DOHH2 (cell line): ENCODE results near the gene FAT4.

Source experiments
- H3F3A ChIP-seq: fragments of 200-600 bp; sonication (generic), shearing (Covaris generic); 2 replicates; pipeline ENCODE4 v1.6.0; 2016; ENCODE audit warnings: antibody characterized with exemption, mild to moderate bottlenecking; ENCODE audit not compliant: control insufficient read depth, insufficient read depth
- H3K27ac ChIP-seq: fragments of 200-600 bp; sonication (generic); 2 replicates; pipeline ENCODE4 v1.5.1; 2014; ENCODE audit warnings: low read depth, mild to moderate bottlenecking, low read length, moderate library complexity
- H3K27me3 ChIP-seq: fragments of 200-600 bp; sonication (generic); 2 replicates; pipeline ENCODE4 v1.6.1; 2014; ENCODE audit warnings: mild to moderate bottlenecking, low read length, mixed read lengths; ENCODE audit not compliant: control insufficient read depth
- H3K36me3 ChIP-seq: fragments of 200-600 bp; sonication (generic); 2 replicates; pipeline ENCODE4 v1.6.1; 2014; ENCODE audit warnings: mild to moderate bottlenecking, low read length, moderate library complexity, mixed read lengths; ENCODE audit not compliant: control insufficient read depth
- H3K4me1 ChIP-seq: fragments of 200-600 bp; sonication (generic); 2 replicates; pipeline ENCODE4 v1.6.1; 2014; ENCODE audit warnings: mild to moderate bottlenecking, low read length, mixed read lengths; ENCODE audit not compliant: control insufficient read depth
- H3K4me2 ChIP-seq: fragments of 200-600 bp; sonication (generic); 2 replicates; pipeline ENCODE4 v1.6.0; 2014; ENCODE audit warnings: mild to moderate bottlenecking, low read length, moderate library complexity
- H3K4me3 ChIP-seq: fragments of 200-600 bp; sonication (generic); 2 replicates; pipeline ENCODE4 v1.5.1; 2014; ENCODE audit warnings: mild to moderate bottlenecking, low read length, mixed read lengths
- H3K79me2 ChIP-seq: fragments of 200-600 bp; sonication (generic); 2 replicates; pipeline ENCODE4 v1.6.1; 2014; ENCODE audit warnings: mild to moderate bottlenecking, low read length, mixed read lengths; ENCODE audit not compliant: control insufficient read depth
- H3K9me2 ChIP-seq: fragments of 200-600 bp; sonication (generic); replicated peaks from 2 replicates; pipeline ENCODE4 v1.6.1; 2014; ENCODE audit warnings: mild to moderate bottlenecking, low read length, mixed read lengths; ENCODE audit not compliant: control insufficient read depth
- H3K9me3 ChIP-seq: fragments of 200-600 bp; sonication (generic); 2 replicates; pipeline ENCODE4 v1.6.1; 2014; ENCODE audit warnings: antibody characterized with exemption, low read length, mixed read lengths; ENCODE audit not compliant: control insufficient read depth, insufficient read depth
- H4K20me1 ChIP-seq: fragments of 200-600 bp; sonication (generic); 2 replicates; pipeline ENCODE4 v1.6.0; 2014; ENCODE audit warnings: low read depth, mild to moderate bottlenecking, antibody characterized with exemption, low read length, moderate library complexity; ENCODE audit not compliant: control insufficient read depth, insufficient read depth
- EZH2phosphoT487 ChIP-seq: fragments of 200-600 bp; sonication (generic); IDR thresholded peaks from 2 replicates; pipeline ENCODE4 v1.6.1; 2017; ENCODE audit warnings: borderline replicate concordance, mild to moderate bottlenecking, antibody characterized with exemption, low read length, moderate library complexity, mixed read lengths
- TF ChIP-seq, protein P1 (sequence below): fragments of 200-600 bp; sonication (generic); IDR thresholded peaks from one replicate; pipeline ENCODE4 v1.5.1; 2014; ENCODE audit warnings: antibody characterized with exemption, mild to moderate bottlenecking, low read depth, low read length; ENCODE audit not compliant: poor library complexity, severe bottlenecking

The FAT4 gene

DNA sequence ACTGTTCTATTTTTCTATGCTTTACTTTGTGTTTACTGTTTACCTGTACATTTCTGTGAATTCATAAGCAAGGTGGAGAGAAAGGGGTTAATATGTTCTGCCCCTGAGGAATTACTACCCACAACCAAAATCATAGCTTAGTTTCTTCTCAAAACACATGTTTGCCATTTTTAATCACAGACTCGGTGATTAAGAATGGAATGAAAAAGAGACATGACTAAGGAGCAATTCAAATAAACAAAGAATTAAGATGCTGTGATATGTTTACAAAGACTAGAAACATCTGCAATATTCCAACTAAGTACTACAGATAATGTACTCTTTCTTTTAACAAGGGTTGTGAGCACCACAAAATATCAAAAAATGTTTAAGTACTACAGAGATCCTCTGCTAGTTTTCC, 11.7 kb upstream of the FAT4 start:
- Histone ChIP-seq H3K36me3 (no peaks in the 10 kb centered on the region), H3K4me2 (no peak overlapping the region), H3F3A (no peaks in the 10 kb centered on the region), H3K9me2 (no peaks in the 10 kb centered on the region), H3K4me3 (no peak overlapping the region), H4K20me1 (no peaks in the 10 kb centered on the region), H3K4me1 (no peaks in the 10 kb centered on the region), H3K79me2 (no peaks in the 10 kb centered on the region), H3K27ac (no peak overlapping the region), H3K27me3 (no peaks in the 10 kb centered on the region), H3K9me3 (no peaks in the 10 kb centered on the region)
- no peak for TF ChIP-seq EZH2phosphoT487
- TF ChIP-seq, protein P1, sequence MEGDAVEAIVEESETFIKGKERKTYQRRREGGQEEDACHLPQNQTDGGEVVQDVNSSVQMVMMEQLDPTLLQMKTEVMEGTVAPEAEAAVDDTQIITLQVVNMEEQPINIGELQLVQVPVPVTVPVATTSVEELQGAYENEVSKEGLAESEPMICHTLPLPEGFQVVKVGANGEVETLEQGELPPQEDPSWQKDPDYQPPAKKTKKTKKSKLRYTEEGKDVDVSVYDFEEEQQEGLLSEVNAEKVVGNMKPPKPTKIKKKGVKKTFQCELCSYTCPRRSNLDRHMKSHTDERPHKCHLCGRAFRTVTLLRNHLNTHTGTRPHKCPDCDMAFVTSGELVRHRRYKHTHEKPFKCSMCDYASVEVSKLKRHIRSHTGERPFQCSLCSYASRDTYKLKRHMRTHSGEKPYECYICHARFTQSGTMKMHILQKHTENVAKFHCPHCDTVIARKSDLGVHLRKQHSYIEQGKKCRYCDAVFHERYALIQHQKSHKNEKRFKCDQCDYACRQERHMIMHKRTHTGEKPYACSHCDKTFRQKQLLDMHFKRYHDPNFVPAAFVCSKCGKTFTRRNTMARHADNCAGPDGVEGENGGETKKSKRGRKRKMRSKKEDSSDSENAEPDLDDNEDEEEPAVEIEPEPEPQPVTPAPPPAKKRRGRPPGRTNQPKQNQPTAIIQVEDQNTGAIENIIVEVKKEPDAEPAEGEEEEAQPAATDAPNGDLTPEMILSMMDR: no peak

DNA sequence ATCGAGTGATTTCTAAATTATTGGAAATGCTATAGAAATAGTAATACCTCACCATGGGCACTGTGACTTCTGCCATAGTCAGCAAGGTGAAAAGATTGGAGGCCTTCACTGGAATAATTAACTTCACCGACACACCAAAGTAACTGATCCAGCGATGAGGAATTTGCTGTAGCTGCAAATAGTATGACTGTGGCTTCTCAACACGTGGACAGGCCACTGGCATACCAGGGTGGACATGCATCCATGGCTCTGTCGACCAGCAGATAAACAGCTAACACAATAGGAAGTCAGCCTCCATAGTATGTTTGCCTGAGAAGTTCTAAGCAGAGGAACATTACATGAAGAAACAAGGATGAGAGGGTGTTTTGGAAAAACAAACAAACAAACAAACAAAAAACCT, 10.9 kb upstream of the FAT4 start:
- H3K4me1 ChIP-seq: no peaks in the 10 kb centered on the region
- H3K9me3 ChIP-seq: no peaks in the 10 kb centered on the region
- H3F3A ChIP-seq: no peaks in the 10 kb centered on the region
- no peaks in the 10 kb centered on the region for H3K9me2 ChIP-seq
- H3K4me3 ChIP-seq: no peak overlapping the region
- H3K4me2 ChIP-seq: no peak overlapping the region
- no peaks in the 10 kb centered on the region for H3K79me2 ChIP-seq
- H3K27ac ChIP-seq: no peak overlapping the region
- TF ChIP-seq EZH2phosphoT487: no peak
- TF ChIP-seq, protein P1: no peak
- no peaks in the 10 kb centered on the region for H3K36me3 ChIP-seq
- H3K27me3 ChIP-seq: no peaks in the 10 kb centered on the region
- no peaks in the 10 kb centered on the region for H4K20me1 ChIP-seq

- no peak overlapping the region for H3K27ac ChIP-seq
Measured at GRCh38 chr4:125306112-125306511, 8.6 kb upstream of the FAT4 start.

More at GRCh38 chr4:125306112-125306511, 8.6 kb upstream of the FAT4 start:
- Histone ChIP-seq H4K20me1 (no peaks in the 10 kb centered on the region), H3K9me3 (no peaks in the 10 kb centered on the region), H3K79me2 (no peaks in the 10 kb centered on the region), H3K27me3 (no peaks in the 10 kb centered on the region), H3K9me2 (no peaks in the 10 kb centered on the region), H3K4me1 (no peaks in the 10 kb centered on the region), H3F3A (no peaks in the 10 kb centered on the region), H3K4me2 (no peak overlapping the region), H3K4me3 (no peak overlapping the region), H3K36me3 (no peaks in the 10 kb centered on the region)
- TF ChIP-seq, protein P1: no peak
- no peak for TF ChIP-seq EZH2phosphoT487
